Neural cell (in vitro differentiated cells): ENCODE results near the gene FAM89A. TPM values are rescaled to one million over a fixed set of nuclear protein-coding genes. Genes with fewer than 3 reads are reported as not detected.
"Not testable (repeated sequence)": the region's sequence is repeated elsewhere in the genome, so short reads cannot be mapped to it uniquely, and the experiment has no call there.

Source experiments
- H2AFZ ChIP-seq: fragments of 200-600, 300-800 bp; sonication (generic), shearing (Covaris generic); 2 replicates; pipeline ENCODE4 v1.6.0; 2014; ENCODE audit warnings: low read depth, mild to moderate bottlenecking, antibody characterized with exemption, low read length, moderate library complexity
- H3F3A ChIP-seq: fragments of 200-600 bp; shearing (Covaris generic); 2 replicates; pipeline ENCODE4 v1.6.1; 2016; ENCODE audit warnings: mild to moderate bottlenecking, moderate library complexity, mixed read lengths, antibody characterized with exemption, low read length; ENCODE audit not compliant: insufficient read depth, poor library complexity, severe bottlenecking
- H3K27ac ChIP-seq: fragments of 200-600, 300-800 bp; sonication (generic), shearing (Covaris generic); 2 replicates; pipeline ENCODE4 v1.5.1; 2014; ENCODE audit warnings: mild to moderate bottlenecking, low read length, moderate library complexity
- H3K27me3 ChIP-seq: fragments of 300-800, 200-600 bp; sonication (generic), shearing (Covaris generic); 2 replicates; pipeline ENCODE4 v1.6.0; 2014; ENCODE audit warnings: mild to moderate bottlenecking, low read depth, low read length, moderate library complexity; ENCODE audit not compliant: insufficient read depth
- H3K36me3 ChIP-seq: fragments of 300-800, 200-600 bp; sonication (generic), shearing (Covaris generic); 2 replicates; pipeline ENCODE4 v1.5.1; 2014; ENCODE audit warnings: mild to moderate bottlenecking, antibody characterized with exemption, low read length, moderate library complexity; ENCODE audit not compliant: insufficient read depth
- H3K4me2 ChIP-seq: fragments of 300-800, 200-600 bp; sonication (generic), shearing (Covaris generic); 2 replicates; pipeline ENCODE4 v1.6.0; 2014; ENCODE audit warnings: mild to moderate bottlenecking, low read length
- H3K4me3 ChIP-seq: fragments of 300-800, 200-600 bp; sonication (generic), shearing (Covaris generic); 2 replicates; pipeline ENCODE4 v1.5.1; 2014; ENCODE audit warnings: mild to moderate bottlenecking, low read length, moderate library complexity
- H3K79me2 ChIP-seq: fragments of 200-600 bp; shearing (Covaris generic); replicated peaks from 2 replicates; pipeline ENCODE4 v1.6.0; 2014; ENCODE audit warnings: mild to moderate bottlenecking, low read length, moderate library complexity; ENCODE audit not compliant: insufficient read depth
- H3K9ac ChIP-seq: fragments of 300-800, 200-600 bp; sonication (generic), shearing (Covaris generic); 2 replicates; pipeline ENCODE4 v1.6.1; 2016; ENCODE audit warnings: mild to moderate bottlenecking, low read length, mixed read lengths
- H3K9me2 ChIP-seq: fragments of 200-600 bp; shearing (Covaris generic); 2 replicates; pipeline ENCODE4 v1.6.1; 2016; ENCODE audit warnings: mild to moderate bottlenecking, low read length, mixed read lengths; ENCODE audit not compliant: insufficient read depth
- H3K9me3 ChIP-seq: fragments of 200-600, 300-800 bp; sonication (generic), shearing (Covaris generic); 2 replicates; pipeline ENCODE4 v1.6.1; 2016; ENCODE audit warnings: mild to moderate bottlenecking, mixed run types, low read length, moderate library complexity, mixed read lengths
- H4K20me1 ChIP-seq: fragments of 200-600 bp; shearing (Covaris generic); 2 replicates; pipeline ENCODE4 v1.6.1; 2016; ENCODE audit warnings: mild to moderate bottlenecking, mixed run types; ENCODE audit not compliant: insufficient read depth
- CTCF ChIP-seq: fragments of 450-650 bp; IDR thresholded peaks from 2 replicates; pipeline ENCODE4 v1.5.1; 2014; ENCODE audit warnings: antibody characterized with exemption, mild to moderate bottlenecking, moderate library complexity; ENCODE audit not compliant: poor library complexity, severe bottlenecking
- EP300 ChIP-seq: fragments of 450-650 bp; conservative IDR thresholded peaks from 2 replicates; pipeline ENCODE4 v1.6.1; 2014; ENCODE audit warnings: antibody characterized with exemption, mild to moderate bottlenecking, moderate library complexity; ENCODE audit not compliant: poor library complexity, severe bottlenecking
- EZH2 ChIP-seq: fragments of 200-600, 300-800 bp; shearing (Covaris generic), sonication (generic); IDR thresholded peaks from 2 replicates; pipeline ENCODE4 v1.6.1; 2014; ENCODE audit warnings: antibody characterized with exemption, low read length, borderline replicate concordance, mild to moderate bottlenecking; ENCODE audit not compliant: insufficient read depth, poor library complexity, severe bottlenecking
- MXI1 ChIP-seq: fragments of 450-650 bp; conservative IDR thresholded peaks from 2 replicates; pipeline ENCODE4 v1.6.1; 2014; ENCODE audit warnings: antibody characterized with exemption, mild to moderate bottlenecking; ENCODE audit not compliant: poor library complexity, severe bottlenecking
- POLR2AphosphoS5 ChIP-seq: IDR thresholded peaks from 2 replicates; pipeline ENCODE4 v1.6.1; 2012
- RAD21 ChIP-seq: fragments of 450-650 bp; conservative IDR thresholded peaks from 2 replicates; pipeline ENCODE4 v1.6.1; 2014; ENCODE audit warnings: antibody characterized with exemption, mild to moderate bottlenecking, moderate library complexity
- REST ChIP-seq: IDR thresholded peaks from 2 replicates; pipeline ENCODE4 v1.6.1; 2012; ENCODE audit warnings: borderline replicate concordance
- SMC3 ChIP-seq: fragments of 450-650 bp; conservative IDR thresholded peaks from 2 replicates; pipeline ENCODE4 v1.6.1; 2014; ENCODE audit warnings: antibody characterized with exemption, mild to moderate bottlenecking, moderate library complexity; ENCODE audit not compliant: poor library complexity
- TAF1 ChIP-seq: IDR thresholded peaks from 2 replicates; pipeline ENCODE4 v1.6.1; 2012; ENCODE audit warnings: low read depth
- polyA plus RNA-seq: library from polyadenylated mRNA; depleted of rRNA; stranded (reverse); fragments of >200 nt; gene quantifications from 2 replicates; pipeline ENCODE4 v1.2.3, GENCODE V29; 2014

FAM89A gene
- polyA plus RNA-seq, 1 donor from 2014 or later: 0.20 TPM

GRCh38 chr1:231049121-231049979, 9.3 kb upstream of the FAM89A start:
- Histone ChIP-seq H3K9me3 (no peaks in the 10 kb centered on the region), H3K4me2 (no peak overlapping the region), H3K36me3 (no peaks in the 10 kb centered on the region), H3K79me2 (no peaks in the 10 kb centered on the region), H3K9ac (no peak overlapping the region), H3K27ac (no peak overlapping the region), H2AFZ (no peak overlapping the region), H3K9me2 (no peaks in the 10 kb centered on the region), H4K20me1 (no peaks in the 10 kb centered on the region), H3K4me3 (no peak overlapping the region), H3K27me3 (peaks cover 4% of the 10 kb centered on the region), H3F3A (no peaks in the 10 kb centered on the region)
- no peak for TF ChIP-seq POLR2AphosphoS5

GRCh38 chr1:231048419-231048818, 8.4 kb upstream of the FAM89A start:
- H2AFZ ChIP-seq, H3K9me3 ChIP-seq, H3K27ac ChIP-seq, H3F3A ChIP-seq, H4K20me1 ChIP-seq, H3K79me2 ChIP-seq, H3K9ac ChIP-seq, H3K4me2 ChIP-seq, H3K4me3 ChIP-seq, H3K9me2 ChIP-seq, H3K36me3 ChIP-seq, H3K27me3 ChIP-seq: not testable (repeated sequence)

GRCh38 chr1:231047529-231047928, 7.5 kb upstream of the FAM89A start:
- not testable (repeated sequence) for H3K79me2 ChIP-seq, H3K9ac ChIP-seq, H3K9me2 ChIP-seq, H2AFZ ChIP-seq, H3K9me3 ChIP-seq, H3K27me3 ChIP-seq, H3K4me2 ChIP-seq, H3K27ac ChIP-seq, H3F3A ChIP-seq, H3K36me3 ChIP-seq, H4K20me1 ChIP-seq, H3K4me3 ChIP-seq

GRCh38 chr1:231046730-231047395, 6.8 kb upstream of the FAM89A start:
- Histone ChIP-seq H4K20me1 (no peaks in the 10 kb centered on the region), H3K27me3 (peaks cover 10% of the 10 kb centered on the region), H3K36me3 (no peaks in the 10 kb centered on the region), H3K9ac (no peak overlapping the region), H3K27ac (no peak overlapping the region), H3K4me2 (no peak overlapping the region), H2AFZ (no peak overlapping the region), H3K9me3 (no peaks in the 10 kb centered on the region), H3K4me3 (no peak overlapping the region), H3K9me2 (no peaks in the 10 kb centered on the region), H3K79me2 (no peaks in the 10 kb centered on the region), H3F3A (no peaks in the 10 kb centered on the region)
- TF ChIP-seq EP300: no peak
- no peak for TF ChIP-seq REST
- no peak for TF ChIP-seq MXI1
- no peak for TF ChIP-seq TAF1
- no peak for TF ChIP-seq CTCF
- no peak for TF ChIP-seq SMC3
- no peak for TF ChIP-seq POLR2AphosphoS5
- TF ChIP-seq RAD21: no peak
- no peak for TF ChIP-seq EZH2
